Right lobe of liver (tissue), 6 donors: ENCODE results near the gene RUFY4. TPM values are rescaled to one million over a fixed set of nuclear protein-coding genes. Genes with fewer than 3 reads are reported as not detected.
"Not testable (repeated sequence)": the region's sequence is repeated elsewhere in the genome, so short reads cannot be mapped to it uniquely, and the experiment has no call there.

Experiments
- ATAC-seq, 4 donors: fragments of 200-7000 bp; cut with Tn5 transposase; one replicate each; pipeline ENCODE4 v1.9.1; 2020; ENCODE audit warnings: mild to moderate bottlenecking in 4 of 4, moderate library complexity in 4 of 4
- DNase-seq, 3 donors: peaks; one replicate each; pipeline ENCODE4 v3.0.0-alpha.2; 2020
- H3K27ac ChIP-seq, 3 donors: fragments of 200-600 bp; one replicate each; pipeline ENCODE4 v1.8.0; 2022
- H3K27me3 ChIP-seq, 2 donors: fragments of 200-600 bp; one replicate each; pipeline ENCODE4 v1.8.0; 2022
- H3K36me3 ChIP-seq, 4 donors: fragments of 200-600 bp; sonication (generic) in 1 of 4; one replicate each; pipeline versions ENCODE4 v1.5.1 to v1.8.0; 2017 to 2022; ENCODE audit warnings: control low read depth in 1 of 4
- H3K4me1 ChIP-seq, 4 donors: fragments of 200-600 bp; sonication (generic) in 1 of 4; one replicate each; pipeline versions ENCODE4 v1.5.1 to v1.8.0; 2017 to 2022; ENCODE audit warnings: control low read depth in 1 of 4
- H3K4me3 ChIP-seq, 3 donors: fragments of 200-600 bp; one replicate each; pipeline ENCODE4 v1.8.0; 2022
- H3K9me3 ChIP-seq, 4 donors: fragments of 200-600 bp; sonication (generic) in 1 of 4; one replicate each; pipeline versions ENCODE4 v1.5.1 to v1.8.0; 2017 to 2022; ENCODE audit warnings: control low read depth in 1 of 4
- CTCF ChIP-seq, 4 donors: fragments of 200-600 bp in 3 of 4; fragments of 450-650 bp in 1 of 4; IDR thresholded peaks; one replicate each; pipeline versions ENCODE4 v1.5.1 to v1.8.0; 2016 to 2022; ENCODE audit warnings: antibody characterized with exemption in 4 of 4, mild to moderate bottlenecking in 2 of 4
- POLR2A ChIP-seq: fragments of 450-650 bp; IDR thresholded peaks from one replicate; pipeline ENCODE4 v1.6.1; 2017; ENCODE audit warnings: antibody characterized with exemption, mild to moderate bottlenecking
- WGBS: methylation state at CpG from one replicate; pipeline ENCODE4 v1.1.6; 2018; ENCODE audit warnings: low coverage, low lambda C conversion rate; ENCODE audit not compliant: insufficient coverage; ENCODE audit errors: missing lambda C conversion rate; 5-methylcytosine and 5-hydroxymethylcytosine counted together
- intact Hi-C, 2 donors: fragments of 100-400 bp; cut with DNase I; formaldehyde crosslinking; loops; one replicate each; pipeline versions ENCODE4 v1.11.2 to v1.14.1; 2022
- total RNA-seq, 6 experiments: library from RNA; depleted of rRNA in 2 of 6; stranded (reverse); fragments of >200 nt in 2 of 6; fragmentation: NEBNext Ultra II Directional in 3 of 6; extraction: Animal tissue kit (Norgen Biotek cat#: 25700) in 3 of 6; gene quantifications; one replicate each; pipeline versions ENCODE4 v1.1.0 to v1.2.4, GENCODE V29; 2016 to 2023
- donor health status: DM: no; HTN: yes; CAD: no.
- donor health status: DM: no; HTN: no; CAD: no.
- donor health status: DM: no; HTN: no; CAD: no.
- donor health status: DM: no; HTN: yes; CAD: no.
- donor health status: DM: no; HTN: yes; CAD: no.

RUFY4 gene
- total RNA-seq, 6 experiments from 2014 or later: 0.11 to 0.55 (median 0.23) TPM; not detected in 3

- Histone ChIP-seq H3K27me3 (no peaks in the 10 kb centered on the region), H3K27ac (no peak overlapping the region), H3K4me1 (no peaks in the 10 kb centered on the region), H3K36me3 (no peaks in the 10 kb centered on the region), H3K9me3 (no peaks in the 10 kb centered on the region), H3K4me3 (no peak overlapping the region)
- TF ChIP-seq POLR2A: no peak
- 54% methylated on average over 5 of the region's 8 CpGs for WGBS
- intact Hi-C loops: no loop called here
- ATAC-seq (no peak), DNase-seq (no peak)
Observed at GRCh38 chr2:218095853-218096252, 26.8 kb downstream of the RUFY4 start.

- H3K4me1 ChIP-seq: no peaks in the 10 kb centered on the region
- no peak overlapping the region for H3K27ac ChIP-seq
- H3K36me3 ChIP-seq: no peaks in the 10 kb centered on the region
- no peaks in the 10 kb centered on the region for H3K9me3 ChIP-seq
- H3K27me3 ChIP-seq: no peaks in the 10 kb centered on the region
- ATAC-seq: no peak
- 57% methylated on average over 3 of the region's 3 CpGs for WGBS
- H3K4me3 ChIP-seq: no peak overlapping the region
- DNase-seq: no peak
- no peak for TF ChIP-seq POLR2A
- TF ChIP-seq CTCF (IDR thresholded peaks at IDR 0.05): no peak
- intact Hi-C loops: no loop called here
Observed at GRCh38 chr2:218097975-218098374, 28.9 kb downstream of the RUFY4 start.

GRCh38 chr2:218108834-218109233 is 39.8 kb downstream of the RUFY4 start:
- H3K36me3 ChIP-seq, H3K4me3 ChIP-seq, H3K9me3 ChIP-seq, intact Hi-C loops, ATAC-seq, H3K27me3 ChIP-seq, H3K4me1 ChIP-seq, H3K27ac ChIP-seq, DNase-seq: not testable (repeated sequence)
- 68% methylated on average over 7 of the region's 7 CpGs for WGBS

GRCh38 chr2:218121789-218122188 is 52.7 kb downstream of the RUFY4 start:
- H3K9me3 ChIP-seq, DNase-seq, intact Hi-C loops, H3K4me1 ChIP-seq, H3K4me3 ChIP-seq, ATAC-seq, H3K27ac ChIP-seq, H3K36me3 ChIP-seq, H3K27me3 ChIP-seq: not testable (repeated sequence)
- WGBS: 31% methylated on average over 1 of the region's 4 CpGs

GRCh38 chr2:218122286-218122685 is 53.2 kb downstream of the RUFY4 start:
- H3K9me3 ChIP-seq, H3K27me3 ChIP-seq, intact Hi-C loops, DNase-seq, H3K27ac ChIP-seq, H3K36me3 ChIP-seq, ATAC-seq, H3K4me1 ChIP-seq, H3K4me3 ChIP-seq: not testable (repeated sequence)

GRCh38 chr2:218123986-218124385 is 54.9 kb downstream of the RUFY4 start:
- ATAC-seq (no peak), DNase-seq (no peak)
- no peaks in the 10 kb centered on the region for H3K9me3 ChIP-seq
- no peaks in the 10 kb centered on the region for H3K27me3 ChIP-seq
- H3K4me3 ChIP-seq: no peak overlapping the region
- H3K27ac ChIP-seq: no peak overlapping the region
- no peaks in the 10 kb centered on the region for H3K4me1 ChIP-seq
- WGBS: 57% methylated on average over 4 of the region's 4 CpGs
- H3K36me3 ChIP-seq: no peaks in the 10 kb centered on the region
- TF ChIP-seq POLR2A (no peak), CTCF (IDR thresholded peaks at IDR 0.05) (no peak)
- intact Hi-C loops: no loop called here

GRCh38 chr2:218125095-218125494 is 56.0 kb downstream of the RUFY4 start:
- intact Hi-C loops: no loop called here
- WGBS: 5% methylated on average over 4 of the region's 4 CpGs

More at GRCh38 chr2:218125095-218125494, 56.0 kb downstream of the RUFY4 start:
- H3K27ac ChIP-seq: no peak overlapping the region
- no peak for DNase-seq
- H3K4me3 ChIP-seq: no peak overlapping the region
- no peaks in the 10 kb centered on the region for H3K4me1 ChIP-seq
- no peaks in the 10 kb centered on the region for H3K9me3 ChIP-seq
- H3K36me3 ChIP-seq: no peaks in the 10 kb centered on the region
- H3K27me3 ChIP-seq: no peaks in the 10 kb centered on the region
- TF ChIP-seq POLR2A: no peak
- no peak for TF ChIP-seq CTCF (IDR thresholded peaks at IDR 0.05)
- ATAC-seq: no peak
